ENCODE measurements around the gene SPTA1.

SPTA1 gene

GRCh38 chr1:158686111-158687009 is at the start of gene SPTA1:
TSS of gene SPTA1 (minus strand) at chr1:158686715. CDS start at chr1:158686517, 198 bp downstream.
- Mint-ChIP-seq H3K4me3 (no peak within 1 kb of the TSS), H3K4me1 (no peaks in the 10 kb centered on the region), H3K36me3 (no peaks in the 10 kb centered on the region), H3K27me3 (peaks cover 9% of the 10 kb centered on the region), H3K9me3 (no peaks in the 10 kb centered on the region), H3K27ac (no peak within 1 kb of the TSS)
- no peak for DNase-seq (ENCODE audit: low spot score in 2 of 2)
- ATAC-seq (ENCODE audit: low read depth), result no peak

- Mint-ChIP-seq H3K27me3 (peaks cover 6% of the 10 kb centered on the region), H3K4me1 (peaks cover 4% of the 10 kb centered on the region), H3K36me3 (no peaks in the 10 kb centered on the region)
Measured at GRCh38 chr1:158735848-158736247, 49.3 kb upstream of the SPTA1 start.

GRCh38 chr1:158732524-158732923 is 46.0 kb upstream of the SPTA1 start:
- Mint-ChIP-seq H3K4me1 (peaks cover 4% of the 10 kb centered on the region), H3K36me3 (no peaks in the 10 kb centered on the region), H3K4me3 (no peak overlapping the region), H3K27ac (no peak overlapping the region), H3K27me3 (no peaks in the 10 kb centered on the region), H3K9me3 (no peaks in the 10 kb centered on the region)
- ATAC-seq (ENCODE audit: low read depth) (no peak), DNase-seq (ENCODE audit: low spot score in 2 of 2) (no peak)

More at GRCh38 chr1:158735848-158736247, 49.3 kb upstream of the SPTA1 start:
- no peak overlapping the region for H3K27ac Mint-ChIP-seq
- no peak overlapping the region for H3K4me3 Mint-ChIP-seq
- DNase-seq (ENCODE audit: low spot score in 2 of 2) (no peak), ATAC-seq (ENCODE audit: low read depth) (no peak)
- H3K9me3 Mint-ChIP-seq, result no peaks in the 10 kb centered on the region

GRCh38 chr1:158731707-158732106 is 45.2 kb upstream of the SPTA1 start:
- ATAC-seq (ENCODE audit: low read depth) (no peak), DNase-seq (ENCODE audit: low spot score in 2 of 2) (no peak)
- Mint-ChIP-seq H3K36me3 (no peaks in the 10 kb centered on the region), H3K4me1 (peaks cover 4% of the 10 kb centered on the region), H3K27me3 (peaks cover 1% of the 10 kb centered on the region), H3K9me3 (no peaks in the 10 kb centered on the region), H3K4me3 (no peak overlapping the region), H3K27ac (no peak overlapping the region)

- Mint-ChIP-seq H3K4me1 (no peaks in the 10 kb centered on the region), H3K27me3 (peaks cover 3% of the 10 kb centered on the region), H3K27ac (no peak overlapping the region), H3K4me3 (no peak overlapping the region), H3K36me3 (no peaks in the 10 kb centered on the region), H3K9me3 (no peaks in the 10 kb centered on the region)
- no peak for DNase-seq (ENCODE audit: low spot score in 2 of 2)
- no peak for ATAC-seq (ENCODE audit: low read depth)
Measured at GRCh38 chr1:158730453-158730852, 43.9 kb upstream of the SPTA1 start.

GRCh38 chr1:158728510-158729225 is 42.2 kb upstream of the SPTA1 start:
- no peak for ATAC-seq (ENCODE audit: low read depth)
- H3K4me1 Mint-ChIP-seq, result no peaks in the 10 kb centered on the region
- no peak for DNase-seq (ENCODE audit: low spot score in 2 of 2)
- H3K27ac Mint-ChIP-seq, result no peak overlapping the region
- H3K9me3 Mint-ChIP-seq, result no peaks in the 10 kb centered on the region
- peaks cover 11% of the 10 kb centered on the region for H3K27me3 Mint-ChIP-seq
- H3K4me3 Mint-ChIP-seq, result no peak overlapping the region
- H3K36me3 Mint-ChIP-seq, result no peaks in the 10 kb centered on the region

GRCh38 chr1:158724442-158724841 is 37.9 kb upstream of the SPTA1 start:
- no peaks in the 10 kb centered on the region for H3K9me3 Mint-ChIP-seq
- H3K27ac Mint-ChIP-seq, result no peak overlapping the region
- H3K36me3 Mint-ChIP-seq, result no peaks in the 10 kb centered on the region
- no peaks in the 10 kb centered on the region for H3K4me1 Mint-ChIP-seq
- DNase-seq (ENCODE audit: low spot score in 2 of 2) (no peak), ATAC-seq (ENCODE audit: low read depth) (no peak)
- peaks cover 11% of the 10 kb centered on the region for H3K27me3 Mint-ChIP-seq
- no peak overlapping the region for H3K4me3 Mint-ChIP-seq

GRCh38 chr1:158720620-158721019 is 34.1 kb upstream of the SPTA1 start, which contains the start of gene OR6K3:
TSS of gene OR6K3 (minus strand) at chr1:158720720. CDS start at chr1:158718115, 2,605 bp downstream.
- DNase-seq (ENCODE audit: low spot score in 2 of 2) (no peak), ATAC-seq (ENCODE audit: low read depth) (no peak)
- H3K4me1 Mint-ChIP-seq, result no peaks in the 10 kb centered on the region
- no peaks in the 10 kb centered on the region for H3K9me3 Mint-ChIP-seq
- no peak within 1 kb of the TSS for H3K27ac Mint-ChIP-seq
- H3K4me3 Mint-ChIP-seq, result no peak within 1 kb of the TSS
- H3K36me3 Mint-ChIP-seq, result no peaks in the 10 kb centered on the region
- peaks cover 21% of the 10 kb centered on the region for H3K27me3 Mint-ChIP-seq

- no peaks in the 10 kb centered on the region for H3K4me1 Mint-ChIP-seq
- DNase-seq (ENCODE audit: low spot score in 2 of 2) (no peak), ATAC-seq (ENCODE audit: low read depth) (no peak)
- no peak overlapping the region for H3K27ac Mint-ChIP-seq
- no peaks in the 10 kb centered on the region for H3K36me3 Mint-ChIP-seq
- H3K4me3 Mint-ChIP-seq, result no peak overlapping the region
- H3K27me3 Mint-ChIP-seq, result peaks cover 20% of the 10 kb centered on the region
- H3K9me3 Mint-ChIP-seq, result no peaks in the 10 kb centered on the region
Measured at GRCh38 chr1:158719664-158720063, 33.1 kb upstream of the SPTA1 start.

- H3K27ac Mint-ChIP-seq, result no peak overlapping the region
- ATAC-seq (ENCODE audit: low read depth), result no peak
Measured at GRCh38 chr1:158717344-158717743, 30.8 kb upstream of the SPTA1 start.

GRCh38 chr1:158716335-158716734 is 29.8 kb upstream of the SPTA1 start:
- ATAC-seq (ENCODE audit: low read depth), result no peak
- Mint-ChIP-seq H3K27me3 (peaks cover 13% of the 10 kb centered on the region), H3K4me3 (no peak overlapping the region), H3K4me1 (no peaks in the 10 kb centered on the region), H3K36me3 (no peaks in the 10 kb centered on the region), H3K27ac (no peak overlapping the region), H3K9me3 (no peaks in the 10 kb centered on the region)
- no peak for DNase-seq (ENCODE audit: low spot score in 2 of 2)

More at GRCh38 chr1:158717344-158717743, 30.8 kb upstream of the SPTA1 start:
- Mint-ChIP-seq H3K4me1 (no peaks in the 10 kb centered on the region), H3K4me3 (no peak overlapping the region), H3K36me3 (no peaks in the 10 kb centered on the region), H3K9me3 (no peaks in the 10 kb centered on the region), H3K27me3 (peaks cover 13% of the 10 kb centered on the region)
- DNase-seq (ENCODE audit: low spot score in 2 of 2), result no peak

GRCh38 chr1:158714754-158715153 is 28.2 kb upstream of the SPTA1 start:
- Mint-ChIP-seq H3K4me3 (no peak overlapping the region), H3K27ac (no peak overlapping the region)
- ATAC-seq (ENCODE audit: low read depth), result no peak

GRCh38 chr1:158711098-158711497 is 24.6 kb upstream of the SPTA1 start:
- Mint-ChIP-seq H3K36me3 (no peaks in the 10 kb centered on the region), H3K9me3 (no peaks in the 10 kb centered on the region)

More at GRCh38 chr1:158714754-158715153, 28.2 kb upstream of the SPTA1 start:
- H3K4me1 Mint-ChIP-seq, result no peaks in the 10 kb centered on the region
- no peaks in the 10 kb centered on the region for H3K9me3 Mint-ChIP-seq
- no peaks in the 10 kb centered on the region for H3K36me3 Mint-ChIP-seq
- DNase-seq (ENCODE audit: low spot score in 2 of 2), result no peak
- H3K27me3 Mint-ChIP-seq, result peaks cover 15% of the 10 kb centered on the region

GRCh38 chr1:158706096-158706495 is 19.6 kb upstream of the SPTA1 start:
- Mint-ChIP-seq H3K27me3 (peaks cover 2% of the 10 kb centered on the region), H3K4me3 (no peak overlapping the region), H3K27ac (no peak overlapping the region), H3K9me3 (no peaks in the 10 kb centered on the region), H3K36me3 (no peaks in the 10 kb centered on the region), H3K4me1 (no peaks in the 10 kb centered on the region)
- ATAC-seq (ENCODE audit: low read depth), result no peak
- DNase-seq (ENCODE audit: low spot score in 2 of 2), result no peak

More at GRCh38 chr1:158711098-158711497, 24.6 kb upstream of the SPTA1 start:
- H3K27ac Mint-ChIP-seq, result no peak overlapping the region
- H3K4me1 Mint-ChIP-seq, result no peaks in the 10 kb centered on the region
- no peak overlapping the region for H3K4me3 Mint-ChIP-seq
- DNase-seq (ENCODE audit: low spot score in 2 of 2) (no peak), ATAC-seq (ENCODE audit: low read depth) (no peak)
- H3K27me3 Mint-ChIP-seq, result peaks cover 2% of the 10 kb centered on the region
